ENCODE data around the gene TGFBR3L.

The TGFBR3L gene

DNA sequence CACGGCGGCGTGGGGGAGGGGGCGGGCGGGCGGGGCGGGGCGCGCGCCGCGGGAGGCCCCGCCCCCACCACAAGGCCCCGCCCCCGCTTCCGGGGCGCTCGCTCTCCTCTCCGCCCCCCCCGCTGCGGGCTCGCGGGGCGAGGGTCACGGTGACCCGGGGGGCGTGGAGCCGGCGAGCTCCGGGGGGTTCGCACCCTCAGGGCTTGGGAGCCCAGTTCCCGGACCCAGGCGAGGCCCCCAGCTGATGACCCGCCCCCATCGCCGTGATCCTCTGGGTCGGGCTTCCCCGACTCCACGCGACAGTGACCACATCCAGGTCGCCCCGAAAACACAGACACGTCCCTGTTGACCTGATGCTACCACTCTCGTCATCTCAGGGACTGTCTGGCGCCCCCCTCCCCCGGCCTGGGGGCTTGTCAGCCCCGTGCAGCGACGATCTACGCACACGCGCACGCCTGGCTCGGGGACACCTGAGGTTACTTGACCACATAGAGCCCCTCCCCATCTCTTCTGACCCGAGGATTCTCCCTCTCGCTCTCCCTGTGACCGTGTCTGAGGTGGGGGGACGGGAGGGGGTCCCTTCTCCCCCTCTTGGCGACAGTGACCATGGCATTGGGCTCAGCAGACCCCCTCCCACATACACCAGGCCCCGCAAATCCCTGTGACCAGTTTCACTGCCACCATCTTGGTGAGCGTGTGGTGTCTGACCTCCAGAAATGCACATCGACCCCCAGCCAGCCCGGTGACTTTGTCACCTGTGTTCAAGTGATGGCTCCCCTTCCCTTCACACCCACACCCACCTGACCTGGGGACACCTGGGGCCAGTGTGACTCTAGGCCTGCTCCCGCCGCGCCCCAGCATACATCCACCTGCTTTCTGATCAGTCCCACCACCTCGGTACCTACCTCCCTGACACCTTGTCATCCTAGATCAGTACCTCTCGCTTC is 10.3 kb upstream of the TGFBR3L start:
- DNase-seq, result no peak

DNA sequence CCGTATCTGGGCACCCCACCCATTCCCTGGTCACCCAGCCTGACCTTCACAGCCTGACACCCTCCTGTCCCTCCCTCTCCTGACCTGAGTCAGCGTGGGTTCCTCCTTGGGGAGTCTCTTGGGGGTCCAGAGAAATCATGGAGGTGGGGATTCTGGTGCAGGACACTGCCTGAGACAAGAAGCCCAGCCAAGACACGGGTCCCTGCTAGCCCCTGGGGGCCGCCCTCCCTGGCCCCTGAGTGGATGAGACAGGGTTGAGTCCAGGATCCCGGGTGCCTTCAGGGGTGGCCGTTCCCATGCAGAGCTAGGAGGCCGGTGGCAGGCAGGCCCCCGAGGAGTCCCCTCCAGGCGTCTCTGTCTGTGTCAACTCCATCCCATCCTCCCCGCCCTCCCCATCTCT is 9.4 kb upstream of the TGFBR3L start:
- no peak for DNase-seq

DNA sequence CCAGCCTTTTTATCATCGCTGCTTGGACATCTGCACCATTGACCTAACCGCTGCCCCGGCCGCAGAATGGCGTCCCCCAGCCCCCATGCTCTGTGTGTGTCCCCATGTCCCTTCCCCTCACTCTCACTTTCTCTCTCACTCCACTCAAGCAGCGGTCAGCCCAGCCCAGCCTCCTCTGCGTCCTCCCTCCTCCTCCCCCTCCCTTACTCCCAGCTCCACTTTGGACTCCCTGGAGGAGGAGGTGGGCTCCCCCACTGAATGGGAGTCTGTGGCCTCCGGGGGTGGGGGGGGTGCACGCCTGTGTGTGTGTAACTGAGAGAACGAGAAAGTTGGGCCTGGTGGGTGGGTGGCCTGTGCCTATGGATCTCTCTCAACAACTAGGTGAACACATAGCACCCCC is 8.8 kb upstream of the TGFBR3L start:
- no peak for DNase-seq

DNA sequence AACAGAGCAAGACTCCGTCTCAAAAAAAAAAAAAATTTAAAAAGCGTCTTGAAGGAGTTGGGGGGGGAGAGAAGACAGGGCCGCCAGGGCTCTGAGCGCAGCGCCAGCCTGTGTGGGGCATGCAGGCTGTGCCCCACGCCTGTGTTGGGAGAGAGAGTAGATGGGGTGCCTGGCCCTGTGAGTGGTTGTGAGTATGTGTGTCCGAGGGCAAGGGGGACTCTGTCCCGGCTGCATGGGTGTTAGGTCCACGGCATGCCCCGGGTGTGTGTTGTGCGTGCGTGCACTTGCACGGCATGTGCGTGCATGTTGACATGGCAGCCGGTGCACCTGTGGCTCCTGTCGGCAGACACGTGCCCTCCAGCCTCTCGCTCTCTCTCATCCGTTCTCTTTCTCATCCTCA is 7.5 kb upstream of the TGFBR3L start:
- DNase-seq, result no peak

DNA sequence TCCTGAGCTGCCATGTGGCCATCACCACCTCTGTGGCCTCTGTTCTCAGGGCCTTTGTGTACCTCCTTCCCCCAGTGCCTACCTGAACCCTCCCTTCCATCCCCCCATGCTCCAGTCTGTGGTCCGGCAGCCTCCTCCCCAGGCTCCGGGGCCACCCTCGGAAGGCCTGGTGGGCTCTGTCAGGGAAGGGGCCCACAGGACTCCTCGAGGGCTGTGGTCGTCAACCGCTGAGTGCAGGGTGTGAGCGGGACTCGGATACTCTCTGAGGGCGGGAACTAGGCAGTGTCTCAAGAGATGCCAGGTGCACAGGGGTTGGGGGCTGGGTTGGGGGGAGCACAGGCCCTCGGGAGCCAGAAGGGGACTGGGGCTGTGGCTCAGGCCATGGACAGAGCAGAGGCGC is 7.1 kb upstream of the TGFBR3L start:
- no peak for DNase-seq

DNA sequence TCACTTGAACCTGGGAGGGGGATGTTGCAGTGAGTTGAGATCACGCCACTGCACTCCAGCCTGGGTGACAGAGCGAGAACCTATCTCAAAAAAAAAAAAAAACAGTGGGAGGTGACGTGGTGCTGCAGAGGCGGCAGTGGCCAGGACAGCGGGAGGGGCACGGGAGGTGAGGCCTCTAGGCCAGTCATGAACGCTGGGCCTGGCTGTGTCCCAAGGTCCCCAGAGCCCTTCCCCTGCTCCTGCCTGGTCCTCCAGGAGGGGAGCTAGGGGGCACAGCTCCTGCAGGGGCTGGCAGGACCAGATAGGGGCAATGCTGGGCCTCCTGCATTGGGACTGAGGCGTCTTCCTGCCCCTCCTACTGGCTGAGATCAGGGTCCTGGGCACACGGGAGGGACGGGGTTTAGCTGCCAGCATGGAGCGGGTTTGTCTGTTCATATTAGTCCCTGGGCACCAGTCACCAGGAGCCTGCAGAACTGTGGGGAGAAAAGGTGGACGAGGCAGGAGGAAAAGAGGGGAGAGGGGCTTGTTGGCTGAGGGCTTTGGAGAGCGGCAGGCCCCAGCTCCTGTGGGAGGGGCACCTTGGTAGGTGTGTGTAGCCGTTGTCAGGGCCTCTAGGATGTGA is 6.4 kb upstream of the TGFBR3L start:
- DNase-seq, result no peak

DNA sequence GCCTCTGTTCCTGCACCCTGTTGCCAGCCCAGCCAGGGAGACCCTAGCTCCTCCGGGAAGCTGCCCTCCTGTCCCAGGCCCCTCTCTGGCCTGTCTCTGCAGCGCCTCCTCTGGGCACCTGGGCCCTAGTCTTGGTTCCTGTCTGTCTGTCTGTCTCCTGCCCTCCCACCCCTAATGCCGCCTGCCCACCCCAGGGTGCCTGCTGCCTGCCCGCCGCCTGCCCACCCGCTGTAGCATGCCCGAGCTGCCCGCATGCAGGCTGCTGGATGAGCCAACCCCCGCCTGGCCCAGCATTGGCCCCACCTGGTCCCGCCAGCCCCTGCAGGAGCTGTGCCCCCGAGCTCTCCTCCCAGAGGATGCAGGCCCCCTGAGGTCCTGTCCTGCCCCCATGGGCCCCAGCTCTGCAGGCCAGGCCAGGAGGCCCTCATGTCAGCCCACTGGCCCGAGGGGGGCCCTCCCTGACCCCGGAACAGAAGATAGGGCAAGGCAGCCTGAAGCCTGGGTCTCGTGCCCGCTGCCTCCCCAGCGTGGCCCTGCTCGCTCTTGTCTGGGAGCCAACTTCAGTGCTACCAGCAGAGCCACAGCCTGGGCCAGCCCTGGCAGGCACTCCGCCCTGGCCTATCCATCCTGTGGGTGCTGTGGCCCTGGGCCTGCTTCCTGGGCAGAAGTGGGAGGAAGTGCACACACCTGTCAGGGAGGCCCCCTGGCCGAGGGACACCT is 5.7 kb upstream of the TGFBR3L start:
- no peak for DNase-seq

DNA sequence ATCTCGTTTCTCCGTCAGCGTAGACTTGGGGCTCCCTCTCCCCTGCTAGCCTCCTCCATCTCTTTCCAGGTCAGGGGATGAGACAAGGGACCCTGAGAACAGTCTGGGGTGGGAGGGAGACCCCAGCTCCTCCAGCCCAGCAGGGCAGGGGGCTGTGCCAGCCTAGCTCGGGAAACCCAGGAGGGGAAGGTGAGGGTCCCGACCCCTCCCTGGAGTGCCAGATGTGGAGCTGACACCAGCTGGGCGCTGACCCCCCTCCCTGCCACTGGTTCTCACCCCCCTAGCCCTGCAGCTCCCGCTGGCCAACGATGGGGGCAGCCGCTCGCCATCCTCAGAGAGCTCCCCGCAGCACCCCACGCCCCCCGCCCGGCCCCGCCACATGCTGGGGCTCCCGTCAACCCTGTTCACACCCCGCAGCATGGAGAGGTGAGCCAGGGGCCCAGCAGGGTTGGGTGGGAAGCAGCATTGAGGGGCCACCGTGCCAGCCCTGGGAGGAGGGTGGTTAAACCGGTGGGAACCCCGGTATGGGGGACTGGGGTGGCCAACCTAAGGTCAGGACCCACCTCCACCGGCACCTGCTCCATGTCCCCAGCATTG is 5.1 kb upstream of the TGFBR3L start:
- no peak for DNase-seq

DNA sequence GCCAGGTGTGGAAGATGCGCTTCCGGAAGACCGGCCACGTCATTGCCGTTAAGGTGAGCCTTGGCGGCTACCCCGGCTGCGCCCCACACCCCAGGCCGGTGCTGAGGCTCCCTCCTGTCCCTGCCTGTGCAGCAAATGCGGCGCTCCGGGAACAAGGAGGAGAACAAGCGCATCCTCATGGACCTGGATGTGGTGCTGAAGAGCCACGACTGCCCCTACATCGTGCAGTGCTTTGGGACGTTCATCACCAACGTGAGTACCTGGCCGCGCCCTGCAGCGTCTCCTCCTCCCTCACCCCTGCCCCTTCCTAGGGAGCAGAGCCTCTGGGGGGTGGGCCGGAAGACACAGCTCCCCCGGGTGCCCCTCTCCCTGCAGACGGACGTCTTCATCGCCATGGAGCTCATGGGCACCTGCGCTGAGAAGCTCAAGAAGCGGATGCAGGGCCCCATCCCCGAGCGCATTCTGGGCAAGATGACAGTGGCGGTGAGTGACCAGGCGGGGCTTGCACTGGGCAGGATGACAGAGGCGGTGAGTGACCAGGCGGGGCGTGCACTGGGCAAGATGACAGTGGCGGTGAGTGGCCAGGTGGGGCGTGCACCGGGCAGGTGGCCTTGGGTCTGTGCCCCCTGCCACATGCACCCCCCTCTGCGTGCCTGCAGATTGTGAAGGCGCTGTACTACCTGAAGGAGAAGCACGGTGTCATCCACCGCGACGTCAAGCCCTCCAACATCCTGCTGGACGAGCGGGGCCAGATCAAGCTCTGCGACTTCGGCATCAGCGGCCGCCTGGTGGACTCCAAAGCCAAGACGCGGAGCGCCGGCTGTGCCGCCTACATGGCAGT is 4.1 kb upstream of the TGFBR3L start:
- DNase-seq, result no peak

DNA sequence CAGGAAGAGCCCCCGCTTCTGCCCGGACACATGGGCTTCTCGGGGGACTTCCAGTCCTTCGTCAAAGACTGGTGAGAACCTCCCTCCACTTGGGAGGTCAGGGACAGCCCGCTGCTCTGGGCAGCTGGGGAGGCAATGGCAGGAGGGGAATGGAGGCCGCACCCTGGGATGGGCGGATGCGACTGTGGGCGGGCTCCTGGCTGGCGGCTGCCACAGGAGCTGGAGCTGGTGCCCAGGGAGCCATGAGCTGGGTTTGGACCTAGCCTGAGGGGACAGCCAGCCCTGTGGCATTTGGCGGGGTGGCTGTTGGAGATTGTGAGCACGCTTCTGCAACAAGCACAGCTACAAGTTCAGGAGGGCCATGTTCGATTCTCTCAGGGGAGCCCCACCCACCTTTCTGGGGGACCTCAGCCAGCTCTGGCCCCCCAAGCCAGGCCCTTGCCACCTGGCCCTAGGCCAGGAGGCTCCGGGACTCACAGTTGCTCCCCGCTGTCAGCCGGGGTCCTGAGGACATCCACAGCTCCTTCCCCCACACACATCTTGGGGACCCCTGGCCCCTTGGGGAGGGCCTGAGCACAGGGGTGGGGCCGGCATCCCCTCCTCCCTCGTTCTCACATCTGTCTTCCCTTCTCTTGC is 3.0 kb upstream of the TGFBR3L start:
- no peak for DNase-seq

DNA sequence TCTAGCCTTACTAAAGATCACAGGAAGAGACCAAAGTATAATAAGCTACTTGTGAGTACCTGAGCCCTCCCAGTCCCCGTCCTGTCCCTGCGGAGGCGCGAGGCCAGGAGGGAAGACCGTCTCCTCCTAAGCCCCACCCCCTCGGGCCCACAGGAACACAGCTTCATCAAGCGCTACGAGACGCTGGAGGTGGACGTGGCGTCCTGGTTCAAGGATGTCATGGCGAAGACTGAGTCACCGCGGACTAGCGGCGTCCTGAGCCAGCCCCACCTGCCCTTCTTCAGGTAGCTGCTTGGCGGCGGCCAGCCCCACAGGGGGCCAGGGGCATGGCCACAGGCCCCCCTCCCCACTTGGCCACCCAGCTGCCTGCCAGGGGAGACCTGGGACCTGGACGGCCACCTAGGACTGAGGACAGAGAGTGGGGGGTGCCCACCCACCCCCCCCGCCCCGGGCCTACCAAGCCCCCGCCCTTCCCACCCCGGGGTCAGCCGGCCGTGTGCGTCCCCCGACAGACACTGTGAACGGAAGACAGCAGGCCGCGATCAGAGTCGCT is 2.4 kb upstream of the TGFBR3L start:
- no peak for DNase-seq

DNA sequence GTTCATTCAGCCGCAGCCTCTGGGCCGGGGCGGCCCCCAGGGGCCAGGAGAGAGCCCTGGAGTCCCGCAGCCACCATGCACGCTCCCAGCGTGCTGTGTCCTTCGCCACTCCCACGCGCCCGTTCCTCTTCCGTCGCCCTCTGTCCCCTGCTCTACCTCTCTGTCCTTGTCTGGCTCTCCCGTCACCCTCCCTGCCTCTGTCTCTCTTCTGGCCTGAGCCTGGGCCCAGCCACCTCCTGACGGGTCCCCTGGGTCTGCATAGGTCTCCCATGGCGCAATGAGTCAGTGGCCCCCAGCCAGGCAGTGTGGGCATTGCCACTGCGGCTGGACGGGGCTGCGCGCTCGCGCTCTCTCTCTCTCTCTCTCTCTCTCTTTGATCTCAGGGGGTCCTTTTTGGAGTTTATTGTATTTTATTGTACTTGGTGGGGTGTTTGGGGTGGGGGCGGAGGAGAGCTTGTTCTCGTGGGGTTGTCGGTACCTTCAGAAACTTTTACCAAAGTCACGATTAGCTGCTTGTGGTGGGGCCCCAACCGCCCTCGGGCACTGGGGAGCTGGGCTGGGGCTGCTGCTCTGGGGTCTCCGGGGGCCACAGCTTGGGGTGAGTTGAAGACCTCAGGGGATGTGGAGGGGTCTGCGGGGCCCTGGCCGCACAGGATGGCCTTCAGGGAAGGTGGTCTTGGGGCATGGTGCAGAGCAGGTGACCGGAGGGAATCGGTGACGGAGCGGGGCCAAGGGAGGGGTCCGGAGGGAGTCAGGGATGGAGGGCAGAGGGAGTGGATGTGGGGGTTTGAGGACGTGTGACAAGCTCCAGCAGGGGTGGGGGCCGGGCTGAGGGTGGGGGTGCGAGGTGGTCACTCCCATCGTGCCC is 1.7 kb upstream of the TGFBR3L start:
- DNase-seq, result no peak

DNA sequence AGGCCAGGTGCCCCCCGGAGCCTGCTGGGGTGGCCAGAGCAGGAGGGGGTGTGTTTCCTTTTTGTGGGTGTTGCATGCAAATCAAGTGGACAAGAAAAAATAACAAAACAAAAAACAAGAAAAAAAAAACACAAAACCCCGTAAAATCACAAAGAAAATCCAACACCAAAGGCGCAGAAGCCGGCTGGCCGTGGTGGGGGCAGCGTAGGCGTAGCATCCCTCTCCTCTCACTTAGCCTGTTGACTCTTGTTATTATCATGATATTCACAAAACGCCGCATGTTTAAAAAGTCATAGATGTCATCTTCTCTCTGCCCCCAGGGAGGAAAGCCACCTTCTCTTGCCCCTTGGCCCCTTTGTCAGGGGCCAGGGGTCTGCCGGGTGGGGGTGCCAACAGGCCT is 978 bp upstream of the TGFBR3L start:
- no peak for DNase-seq

DNA sequence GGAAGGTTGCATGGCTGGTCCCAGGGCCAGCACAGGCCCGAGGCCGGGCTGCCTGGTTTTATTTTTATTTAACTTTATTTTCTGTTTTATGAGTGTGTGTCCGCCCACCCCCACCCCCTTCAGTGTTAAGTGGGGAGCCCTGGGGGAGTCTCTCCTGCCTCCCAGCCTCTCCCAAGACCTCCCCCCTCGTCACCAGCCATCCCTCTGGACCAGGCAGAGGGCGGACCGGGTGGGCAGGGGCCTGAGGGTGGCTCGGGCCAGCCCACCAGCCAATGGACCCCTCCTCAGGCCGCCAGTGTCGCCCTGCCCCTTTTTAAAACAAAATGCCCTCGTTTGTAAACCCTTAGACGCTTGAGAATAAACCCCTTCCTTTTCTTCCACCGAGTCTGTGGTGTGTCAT is 531 bp upstream of the TGFBR3L start:
- no peak for DNase-seq

DNA sequence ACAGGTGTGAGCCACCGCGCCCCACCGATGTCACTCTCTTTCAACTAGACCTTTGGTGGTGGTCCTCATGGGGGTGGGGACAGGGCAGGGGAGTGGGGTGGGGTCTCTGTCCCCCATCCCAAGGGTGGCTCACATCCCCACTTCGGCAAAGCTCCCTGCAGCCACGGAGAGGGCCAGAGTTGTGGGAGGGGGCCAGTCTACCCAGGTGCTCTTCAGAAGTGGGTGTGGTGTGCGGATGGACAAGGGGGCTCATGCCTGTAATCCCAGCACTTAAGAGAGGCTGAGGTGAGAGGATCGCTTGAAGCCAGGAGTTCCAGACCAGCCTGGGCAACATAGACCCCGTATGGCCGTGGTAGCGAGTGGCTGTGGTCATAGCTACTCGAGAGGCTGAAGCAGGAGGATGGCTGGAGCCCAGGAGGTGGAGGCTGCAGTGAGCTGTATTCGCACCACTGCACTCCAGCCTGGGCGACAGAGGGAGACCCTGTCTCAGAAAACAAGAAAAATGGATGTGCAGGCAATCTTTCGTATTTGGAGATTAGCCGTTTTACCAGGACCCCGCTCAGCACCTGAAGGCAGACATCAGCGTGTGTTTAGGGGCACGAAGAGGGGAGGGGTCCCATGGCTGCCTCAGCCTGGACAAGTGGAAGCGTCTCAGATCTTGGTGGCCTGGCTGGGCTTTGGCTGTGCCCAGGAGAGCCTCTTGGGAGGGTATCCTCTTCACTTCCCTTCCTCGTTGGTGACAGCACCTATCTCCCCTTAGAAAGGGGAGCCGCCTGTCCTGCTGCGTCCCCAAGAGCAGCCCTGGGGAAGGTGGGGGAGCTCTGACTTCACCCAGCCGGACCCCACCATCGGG is 846 bp downstream of the TGFBR3L start:
- DNase-seq, result no peak

DNA sequence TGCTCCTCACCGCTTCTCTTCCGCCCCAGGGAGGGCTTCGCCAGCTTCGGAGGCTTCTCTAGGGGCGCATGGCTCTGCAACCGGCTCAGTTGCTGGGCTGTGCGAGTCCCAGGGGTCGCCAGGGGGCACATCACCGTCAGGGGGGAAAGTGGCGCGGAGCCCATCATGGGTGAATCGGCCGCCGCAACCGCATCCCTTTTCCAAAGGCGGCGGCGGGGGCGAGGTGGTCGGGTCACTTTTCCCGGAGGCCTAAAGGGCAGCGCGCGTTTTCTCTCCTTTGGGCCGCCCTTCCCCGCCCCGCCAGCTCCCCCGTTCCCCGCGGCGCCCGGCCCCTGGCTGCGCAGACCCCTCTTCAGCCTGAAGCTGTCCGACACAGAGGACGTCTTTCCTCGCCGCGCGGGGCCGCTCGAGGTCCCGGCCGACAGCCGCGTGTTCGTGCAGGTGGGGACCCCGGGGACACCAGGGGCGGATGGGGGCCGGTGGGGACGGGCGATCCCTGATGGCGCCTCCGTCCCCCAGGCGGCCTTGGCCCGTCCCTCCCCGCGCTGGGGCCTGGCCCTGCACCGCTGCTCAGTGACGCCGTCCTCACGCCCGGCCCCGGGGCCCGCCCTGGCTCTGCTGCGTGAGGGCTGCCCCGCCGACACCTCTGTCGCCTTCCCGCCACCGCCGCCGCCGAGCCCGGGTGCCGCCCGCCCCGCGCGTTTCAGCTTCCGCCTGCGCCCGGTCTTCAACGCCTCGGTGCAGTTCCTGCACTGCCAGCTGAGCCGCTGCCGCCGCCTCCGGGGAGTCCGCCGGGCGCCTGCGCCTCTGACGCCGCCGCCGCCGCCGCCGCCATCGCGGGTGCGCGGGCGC is 1.7 kb downstream of the TGFBR3L start:
- peak; percentile 45 to 56 for DNase-seq

DNA sequence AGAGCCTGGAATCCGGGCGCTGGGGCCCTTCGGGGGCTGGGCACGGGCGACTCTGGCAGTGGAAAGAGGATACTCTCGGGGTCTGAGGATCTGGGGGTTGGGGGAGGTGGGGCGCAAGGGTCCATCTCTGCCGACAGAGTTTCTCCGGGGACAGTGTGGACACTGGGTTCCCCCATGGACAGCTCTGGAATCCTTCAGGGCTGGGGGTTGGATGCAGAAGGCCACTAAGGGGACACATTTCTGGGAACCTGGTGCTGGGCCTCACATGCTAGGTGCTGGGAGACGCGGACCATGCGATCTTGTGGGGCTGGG is 2.3 kb downstream of the TGFBR3L start:
- no peak for DNase-seq

DNA sequence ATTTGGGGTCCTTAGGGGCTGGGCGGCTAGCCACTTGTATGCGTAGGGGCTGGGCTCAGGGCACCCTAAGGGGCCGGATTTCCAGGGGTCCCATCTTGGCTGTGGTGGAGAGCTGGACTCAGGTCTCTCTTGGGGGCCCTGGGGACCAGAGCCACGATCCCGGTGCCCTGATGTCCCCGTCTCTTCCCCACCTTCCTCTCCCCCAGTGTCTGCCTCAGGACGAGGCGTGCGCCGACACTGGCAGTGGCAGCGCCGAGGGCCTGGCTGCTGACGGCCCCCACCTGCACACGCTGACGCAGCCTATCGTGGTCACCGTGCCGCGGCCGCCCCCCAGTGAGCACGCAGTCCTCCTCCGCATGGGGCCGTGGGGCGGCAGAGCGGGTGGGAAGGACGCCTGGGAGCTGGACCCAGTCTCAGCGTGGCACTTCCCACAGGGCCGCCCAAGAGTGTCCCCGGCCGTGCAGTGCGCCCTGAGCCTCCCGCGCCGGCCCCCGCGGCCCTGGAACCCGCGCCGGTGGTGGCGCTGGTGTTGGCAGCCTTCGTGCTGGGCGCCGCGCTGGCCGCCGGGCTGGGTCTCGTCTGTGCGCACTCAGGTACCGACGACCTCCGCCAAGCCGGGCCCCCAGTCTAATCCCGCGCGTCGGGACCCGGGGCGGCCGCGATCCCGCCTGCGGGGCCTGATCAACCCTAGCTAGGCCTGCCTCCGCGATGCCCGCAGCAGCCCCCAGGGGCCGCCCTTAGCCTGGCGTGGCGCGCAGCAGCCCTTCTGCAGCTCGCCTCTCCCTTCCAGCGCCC is 2.8 kb downstream of the TGFBR3L start:
- DNase-seq, result peak in 1 of 2 donors; percentile 53
